ENCODE data around the gene CRYBB3.
"Not testable (repeated sequence)": the region's sequence is repeated elsewhere in the genome, so short reads cannot be mapped to it uniquely, and the experiment has no call there.

CRYBB3 gene

DNA sequence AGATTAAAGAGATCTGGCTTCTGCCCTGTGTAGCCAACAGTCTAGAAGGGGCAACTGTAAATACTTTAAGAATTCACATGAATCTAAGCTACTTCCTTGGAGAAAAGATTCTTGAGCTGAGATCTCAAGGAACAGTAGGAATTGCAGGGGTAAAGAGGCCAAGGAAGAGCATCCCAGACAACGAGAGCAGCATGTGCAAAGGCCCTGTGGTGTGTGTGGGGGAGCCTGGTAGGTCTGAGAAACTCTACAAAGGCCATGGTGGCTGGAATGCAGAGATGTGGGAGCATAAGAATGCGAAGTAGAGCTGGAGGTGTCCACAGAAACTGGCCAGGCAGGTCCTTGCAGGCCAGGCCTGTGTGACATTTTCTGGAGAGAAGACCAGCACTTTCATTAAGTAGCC lies 31.1 kb downstream of the CRYBB3 start:
- ATAC-seq (replicated peaks); H3K4me1 Mint-ChIP-seq; H3K36me3 Mint-ChIP-seq; H3K27ac Mint-ChIP-seq; H3K9me3 Mint-ChIP-seq; H3K4me3 Mint-ChIP-seq; DNase-seq: not testable (repeated sequence)
- peaks cover 41 to 50% of the 10 kb centered on the region in 2 donors for H3K27me3 Mint-ChIP-seq

DNA sequence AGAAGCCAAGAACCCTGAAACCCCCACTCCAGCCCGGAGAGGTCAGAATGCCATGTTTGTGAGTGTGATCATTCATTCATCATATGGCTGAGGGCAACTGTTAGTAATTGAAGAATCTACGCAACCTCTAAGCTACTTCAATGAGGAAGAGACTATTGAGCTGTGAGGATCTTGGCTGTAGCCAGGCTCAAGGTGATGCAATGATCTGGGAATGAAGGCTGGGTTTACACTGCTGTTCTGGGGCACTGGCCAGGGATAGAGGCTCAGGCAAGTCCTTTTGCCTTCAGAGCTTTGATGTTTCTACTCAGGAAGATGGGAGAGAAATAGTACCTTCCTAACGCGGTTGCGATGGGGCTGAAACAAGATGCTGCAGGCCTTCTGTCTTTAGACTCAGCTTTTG lies 32.6 kb downstream of the CRYBB3 start:
- Mint-ChIP-seq H3K4me3 (no peak overlapping the region), H3K36me3 (peaks cover 0 to 3% of the 10 kb centered on the region in 2 donors), H3K4me1 (peaks cover 5 to 8% of the 10 kb centered on the region in 2 donors), H3K9me3 (peaks cover 3 to 4% of the 10 kb centered on the region in 2 donors), H3K27ac (no peak overlapping the region), H3K27me3 (peaks cover 53 to 65% of the 10 kb centered on the region in 2 donors)
- DNase-seq (no peak), ATAC-seq (replicated peaks) (no peak)

DNA sequence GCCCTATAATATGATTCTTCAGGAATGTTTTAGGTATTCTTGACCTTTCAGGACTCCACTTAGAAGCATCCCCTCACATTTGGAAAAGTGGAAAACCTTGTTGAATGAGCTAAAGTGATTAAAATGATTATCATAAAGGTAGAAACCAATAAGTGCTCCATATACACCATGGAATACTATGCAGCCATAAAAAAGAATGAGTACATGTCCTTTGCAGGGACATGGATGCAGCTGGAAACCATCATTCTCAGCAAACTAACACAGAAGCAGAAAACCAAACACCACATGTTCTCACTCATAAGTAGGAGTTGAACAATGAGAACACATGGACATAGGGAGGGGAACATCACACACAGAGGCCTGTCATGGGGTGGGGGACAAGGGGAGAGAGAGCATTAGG lies 34.0 kb downstream of the CRYBB3 start:
- not testable (repeated sequence) for DNase-seq; H3K27ac Mint-ChIP-seq; ATAC-seq (replicated peaks); H3K36me3 Mint-ChIP-seq; H3K4me3 Mint-ChIP-seq; H3K4me1 Mint-ChIP-seq; H3K9me3 Mint-ChIP-seq
- peaks cover 52 to 68% of the 10 kb centered on the region in 2 donors for H3K27me3 Mint-ChIP-seq

DNA sequence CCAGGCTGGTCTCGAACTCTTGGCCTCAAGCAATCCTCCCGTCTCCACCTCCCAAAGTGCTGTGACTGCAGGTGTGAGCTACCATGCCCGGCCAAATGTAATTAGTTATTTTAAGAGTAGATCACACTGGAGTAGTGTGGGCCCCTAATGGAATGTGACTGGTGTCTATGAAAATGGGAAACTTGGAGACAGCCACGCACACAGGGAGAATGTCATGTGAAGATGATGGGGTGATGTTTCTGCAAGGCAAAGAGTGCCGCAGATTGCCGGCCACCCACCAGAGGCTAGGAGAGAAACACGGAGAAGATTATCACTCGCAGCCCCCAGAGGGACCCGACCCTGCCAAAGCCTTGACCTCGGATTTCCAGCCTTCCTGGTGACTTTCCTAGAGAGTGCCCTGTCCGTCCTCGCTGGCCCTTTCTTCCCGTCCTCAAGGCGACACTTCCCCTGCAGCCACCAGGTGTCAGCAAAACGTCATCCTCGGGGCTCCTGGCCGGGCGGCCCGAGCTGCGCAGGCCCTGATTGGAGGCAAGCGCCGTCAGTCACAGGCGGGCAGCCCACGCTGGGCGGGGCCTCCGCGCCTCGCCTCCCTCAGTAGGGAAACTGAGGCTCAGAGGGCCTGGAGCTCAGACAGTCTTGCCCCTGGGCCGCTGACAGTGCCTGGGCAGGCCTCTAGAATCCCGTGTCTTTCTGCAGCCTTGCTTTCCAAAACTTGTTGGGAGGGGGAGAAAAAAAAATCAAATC lies 36.1 kb downstream of the CRYBB3 start:
- peaks cover 50 to 71% of the 10 kb centered on the region in 2 donors for H3K27me3 Mint-ChIP-seq
- peaks cover 3 to 4% of the 10 kb centered on the region in 2 donors for H3K9me3 Mint-ChIP-seq
- peaks cover 7 to 8% of the 10 kb centered on the region in 2 donors for H3K4me1 Mint-ChIP-seq
- peak; percentile 66 for DNase-seq
- peaks cover 0 to 3% of the 10 kb centered on the region in 2 donors for H3K36me3 Mint-ChIP-seq
- ATAC-seq (replicated peaks), result peak; percentile 95 to 96
- no peak overlapping the region for H3K27ac Mint-ChIP-seq
- no peak overlapping the region for H3K4me3 Mint-ChIP-seq

DNA sequence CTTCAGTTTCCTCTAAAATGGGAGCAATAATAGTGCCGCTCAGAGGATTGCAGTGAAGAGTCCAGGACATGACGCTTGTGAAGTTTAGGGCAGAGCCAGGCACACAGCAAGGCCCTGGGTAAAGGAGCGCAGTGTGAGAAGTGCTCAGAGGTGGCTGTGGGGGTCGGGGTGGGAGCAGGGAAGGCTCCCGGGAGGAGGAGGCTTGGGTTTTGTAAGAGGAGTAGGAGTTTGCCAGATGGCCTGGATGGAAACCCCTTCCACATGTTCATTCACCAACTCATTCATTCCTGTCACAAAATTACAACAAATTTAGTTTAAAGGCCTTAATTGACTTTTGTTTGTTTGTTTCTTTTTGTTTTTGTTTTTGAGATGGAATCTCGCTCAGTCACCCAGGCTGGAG lies 36.8 kb downstream of the CRYBB3 start:
- peak overlapping the region; percentile 22 for H3K27ac Mint-ChIP-seq
- ATAC-seq (replicated peaks), result no peak
- H3K9me3 Mint-ChIP-seq, result peaks cover 3 to 4% of the 10 kb centered on the region in 2 donors
- peaks cover 7 to 8% of the 10 kb centered on the region in 2 donors for H3K4me1 Mint-ChIP-seq
- peaks cover 55 to 71% of the 10 kb centered on the region in 2 donors for H3K27me3 Mint-ChIP-seq
- H3K4me3 Mint-ChIP-seq, result no peak overlapping the region
- no peak for DNase-seq
- peaks cover 0 to 3% of the 10 kb centered on the region in 2 donors for H3K36me3 Mint-ChIP-seq

DNA sequence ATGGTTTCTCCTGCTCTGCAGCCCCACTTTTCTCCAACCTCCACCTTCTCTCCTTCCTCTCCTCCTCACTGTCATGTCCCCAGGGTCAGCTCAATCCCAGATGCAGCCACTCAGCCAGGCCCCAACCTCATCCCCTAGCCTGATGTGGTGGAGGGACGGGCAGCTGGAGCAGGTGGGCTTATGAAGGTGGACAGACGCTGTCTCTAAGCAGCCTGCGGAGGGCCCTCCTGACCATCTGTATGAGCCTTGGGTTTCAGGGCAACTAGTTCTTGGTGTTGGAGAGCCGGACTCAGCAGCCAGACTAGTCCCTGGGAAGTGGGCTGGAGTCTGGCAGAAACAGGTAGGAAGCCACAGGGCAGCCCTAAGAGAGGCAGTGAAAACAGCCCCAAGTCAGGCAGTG lies 37.8 kb downstream of the CRYBB3 start:
- Mint-ChIP-seq H3K4me1 (peaks cover 7 to 8% of the 10 kb centered on the region in 2 donors), H3K27ac (no peak overlapping the region)
- no peak for DNase-seq

DNA sequence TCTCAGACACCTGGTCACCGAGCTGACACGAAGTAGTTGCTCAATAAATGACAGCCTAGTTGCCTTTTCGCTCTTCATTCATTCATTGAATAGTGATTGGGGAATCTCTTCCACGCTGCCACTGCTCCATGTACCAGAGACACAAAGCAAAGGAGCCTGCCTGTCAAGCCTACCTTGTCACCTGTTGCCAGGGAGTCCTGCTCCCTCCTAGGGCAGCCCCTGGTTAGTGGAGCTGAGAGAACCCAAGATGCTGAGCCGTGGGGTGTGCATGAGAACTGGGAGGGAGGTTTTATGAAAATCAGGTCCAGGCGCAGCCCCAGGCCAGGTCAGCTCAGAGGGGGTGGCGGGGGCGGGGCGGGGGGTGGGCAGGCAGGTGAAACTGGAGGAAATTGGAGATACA lies 38.4 kb downstream of the CRYBB3 start:
- peaks cover 47 to 58% of the 10 kb centered on the region in 2 donors for H3K27me3 Mint-ChIP-seq
- ATAC-seq (replicated peaks); H3K4me1 Mint-ChIP-seq: not testable (repeated sequence)

More for the DNA sequence above, 37.8 kb downstream of the CRYBB3 start:
- ATAC-seq (replicated peaks), result no peak
- peaks cover 3 to 4% of the 10 kb centered on the region in 2 donors for H3K9me3 Mint-ChIP-seq
- peaks cover 0 to 3% of the 10 kb centered on the region in 2 donors for H3K36me3 Mint-ChIP-seq
- H3K4me3 Mint-ChIP-seq, result no peak overlapping the region
- peaks cover 51 to 60% of the 10 kb centered on the region in 2 donors for H3K27me3 Mint-ChIP-seq

DNA sequence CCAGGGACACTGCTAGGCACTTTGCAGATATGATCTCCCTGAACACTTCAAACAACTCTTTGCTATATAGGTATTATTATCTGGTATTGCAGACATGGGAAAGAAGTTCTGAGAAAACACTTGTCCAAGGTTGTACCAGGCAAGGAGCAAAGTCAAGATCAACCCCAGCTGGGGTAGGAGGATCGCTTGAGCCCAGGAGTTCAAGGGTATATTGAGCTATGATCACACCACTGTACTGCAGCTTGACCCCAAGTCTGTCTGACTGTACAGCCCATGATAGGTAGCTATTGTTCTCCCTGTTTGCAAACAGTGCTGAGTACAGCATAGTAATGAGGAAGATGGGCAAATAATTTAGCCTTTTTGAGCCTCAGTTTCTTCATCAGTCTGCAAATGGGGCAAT lies 55.5 kb downstream of the CRYBB3 start:
- not testable (repeated sequence) for H3K4me1 Mint-ChIP-seq; H3K27ac Mint-ChIP-seq; H3K9me3 Mint-ChIP-seq; ATAC-seq (replicated peaks); DNase-seq; H3K36me3 Mint-ChIP-seq; H3K4me3 Mint-ChIP-seq; H3K27me3 Mint-ChIP-seq

More for the DNA sequence above, 38.4 kb downstream of the CRYBB3 start:
- H3K27ac Mint-ChIP-seq, DNase-seq, H3K9me3 Mint-ChIP-seq, H3K4me3 Mint-ChIP-seq, H3K36me3 Mint-ChIP-seq: not testable (repeated sequence)

Measured in stimulated activated naive B cell treated with anti-CD40 and anti-IgM and Interleukin-4, amounts not matched to agents 10 μg/mL and 1 μg/mL and 100 μg/mL, for 72 hours (primary cell).